Thoracic aorta (tissue), 2 donors: ENCODE results near the gene GDPD5. TPM values are rescaled to one million over a fixed set of nuclear protein-coding genes. Genes with fewer than 3 reads are reported as not detected.

Experiments
- ATAC-seq: fragments of 150-250 bp; one replicate; pipeline ENCODE4 v1.8.0; 2017; ENCODE audit warnings: low read depth; ENCODE audit not compliant: insufficient number of reproducible peaks, low FRiP score
- DNase-seq: peaks from one replicate; pipeline ENCODE4 v3.0.0-alpha.2; 2020; ENCODE audit warnings: low spot score
- H3K27ac ChIP-seq, 2 donors: fragments of 200-600 bp; sonication (generic); 1 replicate in 1 of 2; 2 replicates in 1 of 2; pipeline ENCODE4 v1.5.1; 2016; ENCODE audit warnings: mild to moderate bottlenecking in 2 of 2, moderate library complexity in 2 of 2
- H3K27me3 ChIP-seq: fragments of 200-600 bp; sonication (generic); replicated peaks from 2 replicates; pipeline ENCODE4 v1.6.0; 2016; ENCODE audit warnings: mild to moderate bottlenecking; ENCODE audit not compliant: insufficient read depth
- H3K36me3 ChIP-seq: fragments of 200-600 bp; sonication (generic); one replicate; pipeline ENCODE4 v1.5.1; 2016
- H3K4me1 ChIP-seq, 2 donors: fragments of 200-600 bp; sonication (generic); 1 replicate in 1 of 2; 2 replicates in 1 of 2; pipeline versions ENCODE4 v1.5.1 to v1.6.0; 2016; ENCODE audit warnings: low read depth in 2 of 2, mild to moderate bottlenecking in 1 of 2; ENCODE audit not compliant: control insufficient read depth in 1 of 2
- H3K4me3 ChIP-seq: fragments of 200-600 bp; sonication (generic); 2 replicates; pipeline ENCODE4 v1.5.1; 2016; ENCODE audit warnings: mild to moderate bottlenecking
- H3K9me3 ChIP-seq: fragments of 200-600 bp; sonication (generic); 2 replicates; pipeline ENCODE4 v1.5.1; 2016
- total RNA-seq, 2 donors: library from RNA; depleted of rRNA; stranded (reverse); fragments of >200 nt; gene quantifications; one replicate each; pipeline versions ENCODE4 v1.1.0 to v1.2.3, GENCODE V29; 2016
- TF ChIP-seq, protein P1 (sequence below): fragments of 200-600 bp; sonication (generic); IDR thresholded peaks from one replicate; pipeline ENCODE4 v1.5.1; 2019; ENCODE audit warnings: antibody characterized with exemption

The GDPD5 gene
- total RNA-seq, 2 donors from 2014 or later, result 30.8 to 34.9 TPM

DNA sequence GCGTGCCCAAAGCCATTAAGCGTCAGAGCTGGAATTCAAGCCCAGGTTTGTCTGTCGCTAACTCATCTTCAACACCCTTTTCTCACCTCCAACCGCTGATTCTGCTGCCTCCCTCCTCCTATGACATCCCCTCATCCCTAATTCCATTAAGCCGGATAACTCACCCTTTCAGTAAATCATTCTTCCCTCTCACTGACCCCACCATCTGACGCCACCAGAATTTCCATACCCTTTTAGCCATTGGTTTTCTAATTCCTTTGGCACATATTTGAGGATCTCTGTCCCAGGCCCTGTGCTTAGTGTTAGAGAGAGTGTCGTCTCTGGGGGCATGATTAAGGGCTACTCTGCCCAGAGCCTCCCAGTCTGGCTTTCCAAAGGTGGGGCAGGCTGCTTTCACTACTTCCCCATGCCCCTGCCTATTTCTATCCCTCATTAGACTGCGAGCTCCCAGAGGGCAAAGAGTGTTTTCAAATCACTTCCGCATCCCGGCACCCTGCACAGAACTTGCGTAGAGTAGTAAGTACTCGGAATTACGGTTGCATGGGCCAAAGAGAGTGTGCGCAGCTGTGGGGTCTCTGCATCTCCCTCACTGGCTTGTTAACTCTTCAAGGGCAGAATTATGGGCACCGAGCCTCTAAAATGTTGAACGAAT is 96.6 kb downstream of the GDPD5 start:
- Histone ChIP-seq H3K4me1 (peaks cover 3 to 32% of the 10 kb centered on the region in 2 donors), H3K27me3 (no peaks in the 10 kb centered on the region), H3K9me3 (peaks cover 4% of the 10 kb centered on the region), H3K27ac (peak overlapping the region; percentile 70 to 72), H3K36me3 (no peaks in the 10 kb centered on the region), H3K4me3 (peak overlapping the region; percentile 67)
- TF ChIP-seq, protein P1, sequence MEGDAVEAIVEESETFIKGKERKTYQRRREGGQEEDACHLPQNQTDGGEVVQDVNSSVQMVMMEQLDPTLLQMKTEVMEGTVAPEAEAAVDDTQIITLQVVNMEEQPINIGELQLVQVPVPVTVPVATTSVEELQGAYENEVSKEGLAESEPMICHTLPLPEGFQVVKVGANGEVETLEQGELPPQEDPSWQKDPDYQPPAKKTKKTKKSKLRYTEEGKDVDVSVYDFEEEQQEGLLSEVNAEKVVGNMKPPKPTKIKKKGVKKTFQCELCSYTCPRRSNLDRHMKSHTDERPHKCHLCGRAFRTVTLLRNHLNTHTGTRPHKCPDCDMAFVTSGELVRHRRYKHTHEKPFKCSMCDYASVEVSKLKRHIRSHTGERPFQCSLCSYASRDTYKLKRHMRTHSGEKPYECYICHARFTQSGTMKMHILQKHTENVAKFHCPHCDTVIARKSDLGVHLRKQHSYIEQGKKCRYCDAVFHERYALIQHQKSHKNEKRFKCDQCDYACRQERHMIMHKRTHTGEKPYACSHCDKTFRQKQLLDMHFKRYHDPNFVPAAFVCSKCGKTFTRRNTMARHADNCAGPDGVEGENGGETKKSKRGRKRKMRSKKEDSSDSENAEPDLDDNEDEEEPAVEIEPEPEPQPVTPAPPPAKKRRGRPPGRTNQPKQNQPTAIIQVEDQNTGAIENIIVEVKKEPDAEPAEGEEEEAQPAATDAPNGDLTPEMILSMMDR, result no peak
- ATAC-seq (no peak), DNase-seq (no peak)

DNA sequence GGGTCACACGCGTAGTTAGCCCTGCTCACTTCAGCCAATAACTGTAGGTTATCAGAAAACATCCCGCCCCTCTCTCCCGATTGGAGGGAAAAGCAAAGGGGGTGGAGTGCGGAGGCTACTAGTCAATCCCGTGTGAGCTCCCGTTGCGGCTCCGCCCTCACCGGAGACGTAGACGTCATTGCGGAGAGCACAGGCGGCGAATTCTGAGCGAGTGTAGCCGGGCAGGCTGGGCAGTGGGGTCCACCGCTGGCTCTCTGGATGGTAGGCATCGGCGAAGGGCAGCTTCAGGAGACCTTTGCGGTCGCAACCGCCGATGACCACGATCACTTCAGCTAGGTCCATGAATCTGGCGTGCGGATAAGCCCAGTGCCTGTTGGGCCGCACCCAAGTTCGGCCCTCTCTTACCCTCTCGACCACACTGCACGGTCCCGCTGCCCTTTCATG is 97.4 kb downstream of the GDPD5 start:
- Histone ChIP-seq H3K9me3 (peaks cover 4% of the 10 kb centered on the region), H3K36me3 (no peaks in the 10 kb centered on the region), H3K4me3 (peak overlapping the region; percentile 57), H3K4me1 (peaks cover 3 to 32% of the 10 kb centered on the region in 2 donors), H3K27ac (peak overlapping the region; percentile 70 to 72), H3K27me3 (no peaks in the 10 kb centered on the region)
- TF ChIP-seq, protein P1, result no peak
- peak; percentile 94 for DNase-seq
- peak; percentile 81 for ATAC-seq

DNA sequence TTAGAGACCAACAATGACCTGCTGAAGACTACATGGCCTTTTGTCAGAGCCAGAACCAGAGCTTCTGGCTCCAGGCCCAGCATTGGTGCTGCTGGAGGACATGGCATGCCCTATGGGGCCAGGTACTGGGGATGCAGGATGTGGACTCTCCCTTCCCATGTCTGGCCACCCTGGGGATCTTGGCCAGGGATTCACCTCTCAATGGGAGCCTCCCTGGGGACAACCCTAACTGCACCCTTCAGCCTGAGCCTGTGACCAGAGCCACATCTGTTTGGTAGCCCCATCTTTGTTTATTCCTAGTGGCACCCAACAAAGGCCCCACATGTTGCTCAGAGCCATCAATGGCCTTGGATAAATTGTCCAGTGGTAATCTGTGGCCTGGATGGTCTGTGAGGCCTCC is 98.6 kb downstream of the GDPD5 start:
- no peak overlapping the region for H3K4me3 ChIP-seq
- peaks cover 4% of the 10 kb centered on the region for H3K9me3 ChIP-seq
- DNase-seq, result no peak
- ATAC-seq, result no peak
- H3K27me3 ChIP-seq, result no peaks in the 10 kb centered on the region
- TF ChIP-seq, protein P1, result no peak
- peak overlapping the region; percentile 66 for H3K27ac ChIP-seq
- peaks cover 3 to 32% of the 10 kb centered on the region in 2 donors for H3K4me1 ChIP-seq
- no peaks in the 10 kb centered on the region for H3K36me3 ChIP-seq

DNA sequence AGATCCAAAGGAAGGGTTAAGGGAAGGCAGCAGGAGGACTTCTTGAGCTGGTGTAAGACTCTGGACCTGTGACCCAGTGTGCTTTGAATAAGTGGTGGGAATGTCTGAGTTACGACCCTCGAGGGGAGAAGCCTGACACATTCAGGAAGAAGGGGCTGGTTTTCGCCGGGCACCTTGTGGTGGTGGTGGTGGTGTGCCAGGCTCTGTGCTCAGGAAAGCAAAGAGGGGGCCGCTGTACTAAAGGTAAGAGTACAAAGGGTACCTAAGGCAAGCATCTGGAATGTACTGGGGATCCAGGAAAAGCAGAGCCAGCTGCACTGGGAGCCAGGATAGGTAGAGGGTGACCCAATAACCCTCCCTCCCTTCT is 99.0 kb downstream of the GDPD5 start:
- ATAC-seq, result no peak
- peaks cover 3 to 32% of the 10 kb centered on the region in 2 donors for H3K4me1 ChIP-seq
- DNase-seq, result no peak

DNA sequence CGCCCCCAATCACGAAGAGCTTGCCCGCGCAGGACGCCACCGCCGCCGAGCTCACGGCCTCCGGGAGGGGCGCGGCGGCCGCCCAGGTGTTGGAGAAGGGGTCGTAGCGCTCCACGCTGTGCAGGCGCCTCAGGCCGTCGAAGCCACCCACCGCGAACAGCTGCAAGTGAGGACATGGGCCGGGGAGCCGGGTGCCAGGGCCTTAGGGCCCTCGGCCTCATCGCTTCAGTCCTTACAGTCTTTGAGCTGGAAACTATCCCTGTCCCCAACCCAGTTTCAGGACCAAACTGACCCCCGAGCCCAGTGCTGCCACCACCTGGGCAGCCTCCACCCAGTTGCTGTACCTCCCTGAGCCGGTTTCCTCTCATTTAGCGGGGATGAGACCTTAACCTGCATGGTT is 100.3 kb downstream of the GDPD5 start:
- Histone ChIP-seq H3K36me3 (no peaks in the 10 kb centered on the region), H3K27ac (no peak overlapping the region), H3K4me3 (no peak overlapping the region), H3K4me1 (peaks cover 0 to 24% of the 10 kb centered on the region in 2 donors), H3K9me3 (peaks cover 4% of the 10 kb centered on the region), H3K27me3 (no peaks in the 10 kb centered on the region)
- DNase-seq (no peak), ATAC-seq (no peak)
- TF ChIP-seq, protein P1, result no peak

More for the DNA sequence above, 99.0 kb downstream of the GDPD5 start:
- Histone ChIP-seq H3K4me3 (no peak overlapping the region), H3K9me3 (peaks cover 4% of the 10 kb centered on the region), H3K36me3 (no peaks in the 10 kb centered on the region), H3K27ac (no peak overlapping the region), H3K27me3 (no peaks in the 10 kb centered on the region)
- TF ChIP-seq, protein P1, result no peak
